Esophagus muscularis mucosa (tissue), 4 donors: ENCODE measurements around the gene TMEM129. TPM values are rescaled to one million over a fixed set of nuclear protein-coding genes. Genes with fewer than 3 reads are reported as not detected.

Experiments used
- DNase-seq: peaks from one replicate; pipeline ENCODE4 v3.0.0-alpha.2; 2017; ENCODE audit errors: extremely low spot score
- H3K27ac ChIP-seq, 4 donors: fragments of 200-600 bp; sonication (generic); replicated peaks in 1 of 4; 1 replicate in 3 of 4; 2 replicates in 1 of 4; pipeline ENCODE4 v1.5.1; 2016 to 2019; ENCODE audit warnings: mild to moderate bottlenecking in 1 of 4
- H3K27me3 ChIP-seq, 4 donors: fragments of 200-600 bp; sonication (generic); one replicate each; pipeline versions ENCODE4 v1.5.1 to v1.6.0; 2016 to 2019
- H3K36me3 ChIP-seq, 4 donors: fragments of 200-600 bp; sonication (generic); one replicate each; pipeline ENCODE4 v1.5.1; 2016 to 2019
- H3K4me1 ChIP-seq, 4 donors: fragments of 200-600 bp; sonication (generic); one replicate each; pipeline ENCODE4 v1.5.1; 2016 to 2019
- H3K4me3 ChIP-seq, 4 donors: fragments of 200-600 bp; sonication (generic); 1 replicate in 2 of 4; 2 replicates in 2 of 4; pipeline ENCODE4 v1.5.1; 2016 to 2019; ENCODE audit warnings: mild to moderate bottlenecking in 4 of 4, moderate library complexity in 1 of 4
- H3K9me3 ChIP-seq, 4 donors: fragments of 200-600 bp; sonication (generic); 1 replicate in 3 of 4; 2 replicates in 1 of 4; pipeline ENCODE4 v1.5.1; 2016 to 2019
- EP300 ChIP-seq: sonication (generic); formaldehyde crosslinking; IDR thresholded peaks from one replicate; pipeline ENCODE4 v1.6.1; 2017; ENCODE audit warnings: antibody characterized with exemption
- POLR2A ChIP-seq: fragments of 450-650 bp; IDR thresholded peaks from one replicate; pipeline ENCODE4 v1.6.1; 2017; ENCODE audit warnings: antibody characterized with exemption, moderate library complexity, mild to moderate bottlenecking, low read depth
- POLR2AphosphoS5 ChIP-seq, 2 donors: sonication (generic); formaldehyde crosslinking; IDR thresholded peaks; one replicate each; pipeline ENCODE4 v1.6.1; 2017; ENCODE audit warnings: antibody characterized with exemption in 2 of 2
- WGBS: methylation state at CpG from one replicate; pipeline ENCODE4 v1.1.5; 2018; 5-methylcytosine and 5-hydroxymethylcytosine counted together
- intact Hi-C: fragments of 100-400 bp; cut with DNase I; formaldehyde crosslinking; loops from one replicate; pipeline ENCODE4 v1.15.1; 2023
- total RNA-seq, 4 donors: library from RNA; depleted of rRNA; stranded (reverse); fragments of >200 nt; gene quantifications; one replicate each; pipeline versions ENCODE4 v1.1.0 to v1.2.1, GENCODE V29; 2016
- TF ChIP-seq, protein P1 (sequence below), 3 experiments: fragments of 200-600 bp in 2 of 3; fragments of 450-650 bp in 1 of 3; sonication (generic) in 2 of 3; IDR thresholded peaks; one replicate each; pipeline ENCODE4 v1.5.1; 2017 to 2019; ENCODE audit warnings: antibody characterized with exemption in 3 of 3, mild to moderate bottlenecking in 2 of 3, moderate library complexity in 1 of 3

The TMEM129 gene
- total RNA-seq, 4 donors from 2014 or later, result 59.3 to 101 (median 72.6) TPM

GRCh38 chr4:1756079-1756478 is 35.0 kb upstream of the TMEM129 start:
- WGBS, result 74% methylated on average over 3 of the region's 18 CpGs
- Histone ChIP-seq H3K4me1 (peaks cover 5 to 16% (median 15%) of the 10 kb centered on the region in 4 donors), H3K4me3 (no peak overlapping the region), H3K27ac (no peak overlapping the region), H3K36me3 (no peaks in the 10 kb centered on the region), H3K27me3 (peaks cover 0 to 17% (median 0%) of the 10 kb centered on the region in 4 donors), H3K9me3 (no peaks in the 10 kb centered on the region)
- TF ChIP-seq, protein P1, sequence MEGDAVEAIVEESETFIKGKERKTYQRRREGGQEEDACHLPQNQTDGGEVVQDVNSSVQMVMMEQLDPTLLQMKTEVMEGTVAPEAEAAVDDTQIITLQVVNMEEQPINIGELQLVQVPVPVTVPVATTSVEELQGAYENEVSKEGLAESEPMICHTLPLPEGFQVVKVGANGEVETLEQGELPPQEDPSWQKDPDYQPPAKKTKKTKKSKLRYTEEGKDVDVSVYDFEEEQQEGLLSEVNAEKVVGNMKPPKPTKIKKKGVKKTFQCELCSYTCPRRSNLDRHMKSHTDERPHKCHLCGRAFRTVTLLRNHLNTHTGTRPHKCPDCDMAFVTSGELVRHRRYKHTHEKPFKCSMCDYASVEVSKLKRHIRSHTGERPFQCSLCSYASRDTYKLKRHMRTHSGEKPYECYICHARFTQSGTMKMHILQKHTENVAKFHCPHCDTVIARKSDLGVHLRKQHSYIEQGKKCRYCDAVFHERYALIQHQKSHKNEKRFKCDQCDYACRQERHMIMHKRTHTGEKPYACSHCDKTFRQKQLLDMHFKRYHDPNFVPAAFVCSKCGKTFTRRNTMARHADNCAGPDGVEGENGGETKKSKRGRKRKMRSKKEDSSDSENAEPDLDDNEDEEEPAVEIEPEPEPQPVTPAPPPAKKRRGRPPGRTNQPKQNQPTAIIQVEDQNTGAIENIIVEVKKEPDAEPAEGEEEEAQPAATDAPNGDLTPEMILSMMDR (IDR thresholded peaks at IDR 0.05), result no peak
- no peak for DNase-seq
- intact Hi-C loops, result no loop called here

GRCh38 chr4:1755297-1755696 is 34.2 kb upstream of the TMEM129 start:
- H3K36me3 ChIP-seq, result no peaks in the 10 kb centered on the region
- H3K27me3 ChIP-seq, result peaks cover 0 to 22% (median 0%) of the 10 kb centered on the region in 4 donors
- no peak overlapping the region for H3K4me3 ChIP-seq
- H3K9me3 ChIP-seq, result no peaks in the 10 kb centered on the region
- H3K4me1 ChIP-seq, result peaks cover 5 to 15% (median 11%) of the 10 kb centered on the region in 4 donors
- 77% methylated on average over 13 of the region's 17 CpGs for WGBS
- TF ChIP-seq, protein P1 (IDR thresholded peaks at IDR 0.05), result no peak
- TF ChIP-seq POLR2A (no peak), POLR2AphosphoS5 (IDR thresholded peaks at IDR 0.05) (no peak), EP300 (no peak)
- H3K27ac ChIP-seq, result no peak overlapping the region
- intact Hi-C loops, result no loop called here
- no peak for DNase-seq

- Histone ChIP-seq H3K4me1 (peaks cover 5 to 15% (median 11%) of the 10 kb centered on the region in 4 donors), H3K27ac (no peak overlapping the region), H3K4me3 (no peak overlapping the region), H3K36me3 (no peaks in the 10 kb centered on the region), H3K9me3 (no peaks in the 10 kb centered on the region), H3K27me3 (peaks cover 0 to 32% (median 0%) of the 10 kb centered on the region in 4 donors)
- no peak for TF ChIP-seq POLR2AphosphoS5 (IDR thresholded peaks at IDR 0.05)
- TF ChIP-seq, protein P1 (IDR thresholded peaks at IDR 0.05), result no peak
- TF ChIP-seq POLR2A, result no peak
- TF ChIP-seq EP300, result no peak
- WGBS, result 73% methylated on average over 3 of the region's 5 CpGs
- DNase-seq, result no peak
- intact Hi-C loops, result no loop called here
Observed at GRCh38 chr4:1754336-1754735, 33.2 kb upstream of the TMEM129 start.

GRCh38 chr4:1753697-1754311 is 32.7 kb upstream of the TMEM129 start:
- Histone ChIP-seq H3K27me3 (peaks cover 0 to 34% (median under 1%) of the 10 kb centered on the region in 4 donors), H3K4me1 (peaks cover 5 to 15% (median 11%) of the 10 kb centered on the region in 4 donors), H3K36me3 (no peaks in the 10 kb centered on the region), H3K27ac (no peak overlapping the region), H3K9me3 (no peaks in the 10 kb centered on the region), H3K4me3 (no peak overlapping the region)
- TF ChIP-seq, protein P1 (IDR thresholded peaks at IDR 0.05), result no peak
- TF ChIP-seq POLR2A (no peak), POLR2AphosphoS5 (IDR thresholded peaks at IDR 0.05) (no peak), EP300 (no peak)
- no peak for DNase-seq
- no CpG with 5 or more reads among the region's 15 CpGs for WGBS
- intact Hi-C loops, result no loop called here

DNA sequence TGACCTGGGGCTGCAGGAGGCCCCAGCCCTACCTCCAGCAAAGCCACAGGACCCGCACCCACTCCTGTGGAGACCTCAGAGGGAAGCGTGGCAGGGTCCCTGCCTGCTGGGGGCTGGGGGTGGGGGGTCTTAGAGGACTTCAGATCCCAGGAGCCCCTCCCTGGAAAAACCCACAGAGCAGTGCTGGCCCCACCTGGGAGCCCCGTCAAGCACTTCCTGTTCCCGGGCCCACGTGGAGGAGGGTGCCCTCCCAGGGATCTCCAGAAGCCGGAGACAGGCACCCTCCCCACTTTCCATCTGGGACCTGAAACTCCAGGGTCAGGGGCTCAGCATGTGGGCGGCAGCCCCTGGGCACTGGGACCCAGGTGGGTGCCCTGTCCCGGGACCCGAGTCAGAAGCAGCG is 32.2 kb upstream of the TMEM129 start:
- H3K9me3 ChIP-seq, result no peaks in the 10 kb centered on the region
- no peaks in the 10 kb centered on the region for H3K36me3 ChIP-seq
- H3K4me1 ChIP-seq, result peaks cover 5 to 20% (median 16%) of the 10 kb centered on the region in 4 donors
- no peak overlapping the region for H3K4me3 ChIP-seq
- 50% methylated on average over 2 of the region's 10 CpGs for whole genome bisulfite sequencing
- H3K27ac ChIP-seq, result no peak overlapping the region
- H3K27me3 ChIP-seq, result peaks cover 0 to 40% (median 2%) of the 10 kb centered on the region in 4 donors
- no peak for DNase-seq
- TF ChIP-seq POLR2A, result no peak
- intact Hi-C loops, result no loop called here
